WTC11 (cell line): Measurements from ENCODE around the gene CRB2. TPM values are rescaled to one million over a fixed set of nuclear protein-coding genes. Genes with fewer than 3 reads are reported as not detected.

Source experiments
- ATAC-seq: fragments of 200-7000 bp; cut with Tn5 transposase; 2 replicates; pipeline ENCODE4 v1.10.0; 2021; ENCODE audit warnings: mild to moderate bottlenecking, moderate library complexity
- CTCF ChIA-PET: fragments of 300-600 bp; sonication (Branson Sonifier 250); formaldehyde crosslinking; loops from one replicate; lab custom pipeline; 2021; ENCODE audit warnings: antibody characterized with exemption; lab: Charles Lee
- POLR2A ChIA-PET: fragments of 350-600 bp; sonication (Branson Sonifier 250); formaldehyde crosslinking; loops from one replicate; lab custom pipeline; 2021; ENCODE audit warnings: antibody characterized with exemption; lab: Charles Lee
- DNase-seq: peaks from one replicate; pipeline ENCODE4 v3.0.0; 2021; ENCODE audit warnings: low spot score
- H3K27ac Mint-ChIP-seq: 2 replicates; pipeline ENCODE4 v1.8.0; 2021; ENCODE audit warnings: mixed read lengths
- H3K27me3 Mint-ChIP-seq: 2 replicates; pipeline ENCODE4 v1.8.0; 2021; ENCODE audit warnings: low read depth, mild to moderate bottlenecking, moderate library complexity, mixed read lengths
- H3K36me3 Mint-ChIP-seq: 2 replicates; pipeline ENCODE4 v1.8.0; 2021; ENCODE audit warnings: mixed read lengths
- H3K4me1 Mint-ChIP-seq: 2 replicates; pipeline ENCODE4 v1.8.0; 2022; ENCODE audit warnings: mixed read lengths
- H3K4me3 Mint-ChIP-seq: 2 replicates; pipeline ENCODE4 v1.8.0; 2021; ENCODE audit warnings: mild to moderate bottlenecking, moderate library complexity, mixed read lengths
- H3K9me3 Mint-ChIP-seq: 2 replicates; pipeline ENCODE4 v1.8.0; 2021; ENCODE audit warnings: mixed read lengths
- AR ChIP-seq: fragments of 250-450 bp; sonication (Bioruptor Pico); IDR thresholded peaks from 2 replicates; pipeline ENCODE4 v1.9.0; 2021; ENCODE audit warnings: mild to moderate bottlenecking
- ARID4B ChIP-seq: sonication (generic); formaldehyde crosslinking; IDR thresholded peaks from 2 replicates; pipeline ENCODE4 v1.8.0; 2023; ENCODE audit warnings: missing genetic modification reagents, mild to moderate bottlenecking, borderline replicate concordance
- CDX4 ChIP-seq: fragments of 250-450 bp; sonication (Bioruptor Pico); IDR thresholded peaks from 2 replicates; pipeline ENCODE4 v1.9.0; 2021; ENCODE audit warnings: moderate library complexity, mild to moderate bottlenecking, inconsistent platforms, borderline replicate concordance
- CTCF ChIP-seq: fragments of 200-600 bp; IDR thresholded peaks from 2 replicates; pipeline ENCODE4 v1.8.0; 2022; ENCODE audit warnings: antibody characterized with exemption
- EMX1 ChIP-seq: fragments of 250-450 bp; sonication (Bioruptor Pico); IDR thresholded peaks from 2 replicates; pipeline ENCODE4 v1.8.0; 2021; ENCODE audit warnings: mild to moderate bottlenecking
- FOXK1 ChIP-seq: sonication (generic); formaldehyde crosslinking; IDR thresholded peaks from 2 replicates; pipeline ENCODE4 v1.8.0; 2022; ENCODE audit warnings: mild to moderate bottlenecking, moderate library complexity, missing genetic modification reagents
- JUN ChIP-seq: sonication (generic); formaldehyde crosslinking; IDR thresholded peaks from 2 replicates; pipeline ENCODE4 v1.8.0; 2023; ENCODE audit warnings: mild to moderate bottlenecking, missing genetic modification reagents
- MAX ChIP-seq: sonication (generic); formaldehyde crosslinking; IDR thresholded peaks from 2 replicates; pipeline ENCODE4 v1.8.0; 2022; ENCODE audit warnings: mild to moderate bottlenecking, missing genetic modification reagents
- MYBL2 ChIP-seq: sonication (generic); formaldehyde crosslinking; IDR thresholded peaks from 2 replicates; pipeline ENCODE4 v1.8.1; 2023; ENCODE audit warnings: mild to moderate bottlenecking, moderate library complexity, missing genetic modification reagents
- NFE2L1 ChIP-seq: sonication (generic); formaldehyde crosslinking; IDR thresholded peaks from 2 replicates; pipeline ENCODE4 v1.8.1; 2023; ENCODE audit warnings: missing genetic modification reagents
- NR1H2 ChIP-seq: sonication (generic); formaldehyde crosslinking; IDR thresholded peaks from 2 replicates; pipeline ENCODE4 v1.9.0; 2021; ENCODE audit warnings: mild to moderate bottlenecking, moderate library complexity, missing genetic modification reagents
- NR3C1 ChIP-seq: sonication (generic); formaldehyde crosslinking; conservative IDR thresholded peaks from 2 replicates; pipeline ENCODE4 v1.8.1; 2023; ENCODE audit warnings: low read depth, mild to moderate bottlenecking, missing genetic modification reagents
- OVOL2 ChIP-seq: fragments of 250-450 bp; sonication (Bioruptor Pico); IDR thresholded peaks from 2 replicates; pipeline ENCODE4 v1.9.0; 2021; ENCODE audit warnings: mild to moderate bottlenecking, borderline replicate concordance
- TEAD4 ChIP-seq: sonication (generic); formaldehyde crosslinking; IDR thresholded peaks from 2 replicates; pipeline ENCODE4 v1.8.0; 2022; ENCODE audit warnings: mild to moderate bottlenecking, missing genetic modification reagents
- TP53 ChIP-seq: sonication (generic); formaldehyde crosslinking; IDR thresholded peaks from 2 replicates; pipeline ENCODE4 v1.8.1; 2023; ENCODE audit warnings: mild to moderate bottlenecking, missing genetic modification reagents
- USF1 ChIP-seq: sonication (generic); formaldehyde crosslinking; IDR thresholded peaks from 2 replicates; pipeline ENCODE4 v1.8.0; 2022; ENCODE audit warnings: mild to moderate bottlenecking, missing genetic modification reagents
- USF2 ChIP-seq: sonication (generic); formaldehyde crosslinking; IDR thresholded peaks from 2 replicates; pipeline ENCODE4 v1.8.1; 2023; ENCODE audit warnings: mild to moderate bottlenecking, missing genetic modification reagents, moderate library complexity
- ZNF263 ChIP-seq: sonication (generic); formaldehyde crosslinking; IDR thresholded peaks from 2 replicates; pipeline ENCODE4 v1.8.1; 2022; ENCODE audit warnings: low read depth, mild to moderate bottlenecking, moderate library complexity, missing genetic modification reagents
- ZNF317 ChIP-seq: sonication (generic); formaldehyde crosslinking; IDR thresholded peaks from 2 replicates; pipeline ENCODE4 v1.8.1; 2023; ENCODE audit warnings: low read depth, mild to moderate bottlenecking, moderate library complexity, missing genetic modification reagents, borderline replicate concordance
- ZNF423 ChIP-seq: fragments of 250-450 bp; sonication (Bioruptor Pico); IDR thresholded peaks from 2 replicates; pipeline ENCODE4 v2.1.2; 2022; ENCODE audit warnings: mild to moderate bottlenecking, moderate library complexity
- ZNF512 ChIP-seq: sonication (generic); formaldehyde crosslinking; IDR thresholded peaks from 2 replicates; pipeline ENCODE4 v1.8.1; 2022; ENCODE audit warnings: missing genetic modification reagents, borderline replicate concordance
- ZNF671 ChIP-seq: fragments of 250-450 bp; sonication (Bioruptor Pico); IDR thresholded peaks from 2 replicates; pipeline ENCODE4 v1.8.0; 2021; ENCODE audit warnings: mild to moderate bottlenecking
- total RNA-seq: library from RNA; stranded (reverse); gene quantifications from 3 replicates; pipeline ENCODE4 v1.2.3, GENCODE V29; 2021

The CRB2 gene
- total RNA-seq, 1 experiment from 2014 or later = 3.5 TPM

GRCh38 chr9:123353984-123354591 is 1.9 kb upstream of the CRB2 start:
- H3K27me3 Mint-ChIP-seq = peaks cover 18% of the 10 kb centered on the region
- H3K4me3 Mint-ChIP-seq = peak overlapping the region; percentile 40; the same call in 1 of the 2 replicates
- ChIA-PET POLR2A (interaction anchor here (0.6 to 0.7 kb wide), 3 partner anchors 81 to 473 kb away, joined by 3 read pairs; no protein-coding TSS in a partner anchor), CTCF (interaction anchor here (0.5 to 5.8 kb wide), 16 partner anchors 12 to 259 kb away, joined by 3 to 80 read pairs (median 4); no protein-coding TSS in a partner anchor)
- H3K4me1 Mint-ChIP-seq = peaks cover 39% of the 10 kb centered on the region
- no peaks in the 10 kb centered on the region for H3K36me3 Mint-ChIP-seq
- no peaks in the 10 kb centered on the region for H3K9me3 Mint-ChIP-seq
- no peak overlapping the region for H3K27ac Mint-ChIP-seq
- ATAC-seq = peak; percentile 74
- DNase-seq = peak; percentile 94
- TF ChIP-seq ZNF263 (CRISPR knock-in tag) (no peak), ZNF671 (CRISPR knock-in tag) (no peak), CTCF (peak; percentile 86), NR3C1 (CRISPR knock-in tag) (no peak), ZNF317 (CRISPR knock-in tag) (no peak), USF1 (peak; percentile 91), AR (CRISPR knock-in tag) (no peak), TEAD4 (CRISPR knock-in tag) (no peak), FOXK1 (CRISPR knock-in tag) (no peak), ZNF423 (CRISPR knock-in tag) (no peak), NFE2L1 (CRISPR knock-in tag) (no peak), MAX (peak; percentile 46; the same call in 1 of the 2 replicates), ZNF512 (no peak), EMX1 (no peak), NR1H2 (CRISPR knock-in tag) (no peak), CDX4 (CRISPR knock-in tag) (no peak), JUN (CRISPR knock-in tag) (no peak), TP53 (CRISPR knock-in tag) (no peak), ARID4B (no peak), MYBL2 (no peak), USF2 (CRISPR knock-in tag) (peak; percentile 91), OVOL2 (no peak)
